Amniotic epithelial cell (primary cell): ENCODE measurements around the gene NIF3L1.
A peak's percentile ranks its signal among the peaks of the same experiment; 100 is the strongest.

ENCODE experiments used
- DNase-seq: peaks from one replicate; pipeline ENCODE4 v3.0.0-alpha.2; 2010; ENCODE audit warnings: low read depth

NIF3L1 gene, protein sequence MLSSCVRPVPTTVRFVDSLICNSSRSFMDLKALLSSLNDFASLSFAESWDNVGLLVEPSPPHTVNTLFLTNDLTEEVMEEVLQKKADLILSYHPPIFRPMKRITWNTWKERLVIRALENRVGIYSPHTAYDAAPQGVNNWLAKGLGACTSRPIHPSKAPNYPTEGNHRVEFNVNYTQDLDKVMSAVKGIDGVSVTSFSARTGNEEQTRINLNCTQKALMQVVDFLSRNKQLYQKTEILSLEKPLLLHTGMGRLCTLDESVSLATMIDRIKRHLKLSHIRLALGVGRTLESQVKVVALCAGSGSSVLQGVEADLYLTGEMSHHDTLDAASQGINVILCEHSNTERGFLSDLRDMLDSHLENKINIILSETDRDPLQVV

GRCh38 chr2:200888704-200889625, at the start of gene NIF3L1, which contains the start of gene PPIL3:
NIF3L1 (plus strand) TSS chr2:200889371; CDS start chr2:200891944, 2,573 bp downstream.
PPIL3 (minus strand) TSS chr2:200889077; CDS start chr2:200887615, 1,462 bp downstream.
- peak; percentile 97 for DNase-seq

DNA sequence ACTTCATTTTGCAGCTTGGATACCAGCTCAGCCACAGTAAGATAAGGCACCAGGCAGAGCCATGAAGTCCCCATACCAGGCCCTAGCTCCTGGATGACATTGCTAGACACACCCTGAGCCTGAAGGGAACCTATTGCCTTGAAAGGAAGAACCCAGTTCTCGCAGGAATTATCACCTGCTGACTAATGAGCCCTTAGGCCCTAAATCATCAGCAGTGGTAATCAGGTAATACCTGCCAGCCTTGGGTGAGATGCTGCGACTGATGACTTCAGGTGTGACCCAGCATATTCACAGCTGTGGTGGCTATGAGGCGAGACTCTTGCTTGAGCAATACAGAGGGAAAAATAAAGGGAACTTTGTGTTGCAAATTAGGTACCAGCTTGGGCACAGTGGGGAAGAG, 49.7 kb upstream of the NIF3L1 start:
- no peak for DNase-seq

- DNase-seq = no peak
These were observed 44.9 kb upstream of the NIF3L1 start for GRCh38 chr2:200843993-200844948.

DNA sequence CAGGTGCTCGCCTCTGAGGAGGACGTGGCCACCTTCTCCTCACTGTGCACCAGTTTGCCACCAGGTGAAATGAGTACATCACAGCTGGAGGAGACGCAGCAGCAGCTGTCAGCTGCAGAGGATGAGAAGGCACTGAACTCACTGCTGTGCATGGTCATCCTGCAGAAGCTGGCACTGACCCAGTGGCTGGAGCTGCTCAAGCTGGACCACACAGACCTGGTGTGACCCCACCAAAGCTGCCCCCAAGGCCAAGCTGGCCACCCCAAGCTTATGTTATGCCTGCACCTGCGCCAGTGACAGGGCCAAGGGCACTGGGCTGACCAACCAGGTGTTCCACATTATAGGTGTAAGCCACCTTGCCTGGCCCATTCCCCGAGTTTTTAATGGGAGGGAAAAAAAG, 44.0 kb upstream of the NIF3L1 start:
- no peak for DNase-seq

GRCh38 chr2:200845669-200846325, 43.4 kb upstream of the NIF3L1 start:
- DNase-seq = no peak

GRCh38 chr2:200847269-200847668, 41.9 kb upstream of the NIF3L1 start:
- no peak for DNase-seq

DNA sequence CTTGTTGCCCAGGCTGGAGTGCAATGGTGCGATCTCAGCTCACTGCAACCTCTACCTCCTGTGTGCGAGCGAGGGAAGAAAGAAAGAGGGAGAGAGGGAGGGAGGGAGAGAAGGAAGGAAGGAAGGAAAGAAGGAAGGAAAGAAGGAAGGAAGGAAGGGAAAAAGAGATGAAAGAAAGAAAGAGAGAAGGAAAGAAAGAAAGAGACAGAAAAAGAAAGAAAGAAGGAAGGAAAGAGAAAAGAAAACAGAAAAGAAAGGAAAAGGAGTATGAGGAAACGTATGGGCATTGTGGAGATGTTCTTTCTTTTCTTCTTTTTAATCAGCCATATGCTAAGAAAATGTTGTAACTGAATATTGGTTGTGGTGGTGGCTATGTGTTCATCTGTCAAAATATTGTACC, 41.2 kb upstream of the NIF3L1 start:
- no peak for DNase-seq

- DNase-seq = no peak
These were observed 38.5 kb upstream of the NIF3L1 start for GRCh38 chr2:200850512-200851256.

GRCh38 chr2:200851398-200852248, 37.5 kb upstream of the NIF3L1 start:
- DNase-seq = no peak

GRCh38 chr2:200852605-200853004, 36.6 kb upstream of the NIF3L1 start:
- no peak for DNase-seq

GRCh38 chr2:200856806-200857205, 32.4 kb upstream of the NIF3L1 start:
- no peak for DNase-seq

DNA sequence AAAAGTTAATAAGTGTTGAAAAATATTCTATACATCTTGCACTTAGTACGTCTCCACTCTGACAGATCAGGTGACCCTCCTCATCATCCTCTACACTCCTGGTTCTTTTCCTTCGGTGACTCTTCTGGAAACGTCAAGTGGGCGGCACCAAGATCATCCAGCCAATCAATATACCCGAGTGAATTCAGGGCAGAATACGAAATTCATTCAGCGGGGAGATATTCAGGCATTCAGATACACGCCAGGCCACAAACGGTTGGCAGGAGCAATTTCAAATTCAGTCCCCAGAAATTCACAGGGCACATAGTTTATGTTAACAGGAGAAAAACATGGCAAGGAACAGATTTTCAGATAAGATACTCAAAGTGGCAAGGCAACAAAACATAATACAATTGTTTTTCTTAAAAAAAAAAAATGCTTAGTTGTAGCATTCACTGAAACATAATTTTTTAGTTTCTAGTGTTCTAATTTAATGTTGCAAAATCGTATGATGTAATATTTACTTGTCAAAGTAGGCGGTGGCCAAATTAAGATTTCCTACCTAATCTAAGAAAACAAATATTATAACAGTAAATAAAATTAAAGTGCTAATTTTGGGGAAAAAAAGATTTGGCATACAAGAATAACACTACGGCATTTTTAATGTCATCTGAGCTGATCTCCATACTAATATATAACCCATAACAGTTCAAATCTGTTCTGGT, 28.9 kb upstream of the NIF3L1 start:
- peak; percentile 55 for DNase-seq

DNA sequence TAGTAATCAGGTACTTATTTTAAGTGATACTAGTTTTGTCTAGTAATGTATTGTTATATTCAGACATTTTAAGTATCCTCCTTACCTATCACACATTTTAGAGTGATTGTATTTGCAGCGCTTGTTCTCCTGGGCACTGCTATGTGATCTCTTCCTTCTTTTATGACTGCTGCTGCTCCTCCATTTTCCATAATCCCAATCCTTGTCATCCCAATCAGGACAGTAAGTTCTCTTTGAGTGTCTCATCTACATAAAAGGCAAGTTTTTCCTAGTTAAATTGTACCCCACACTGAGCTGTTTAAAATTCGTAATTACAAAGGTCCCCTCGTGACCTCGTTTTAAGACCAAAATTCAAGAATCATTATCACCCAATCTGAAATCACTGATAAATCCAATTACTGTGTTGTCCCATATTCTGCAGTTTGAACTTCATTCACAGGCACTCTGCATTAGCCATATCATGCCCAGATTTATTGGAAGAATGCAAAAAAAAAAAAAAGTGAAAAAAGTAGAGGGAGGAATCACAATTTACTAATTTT, 27.5 kb upstream of the NIF3L1 start:
- no peak for DNase-seq

GRCh38 chr2:200862532-200863000, 26.6 kb upstream of the NIF3L1 start:
- DNase-seq = peak; percentile 87

GRCh38 chr2:200863782-200864175, 25.4 kb upstream of the NIF3L1 start:
- DNase-seq = no peak

GRCh38 chr2:200864176-200865034, 24.8 kb upstream of the NIF3L1 start, which contains the start of gene CLK1:
CLK1 (minus strand) TSS chr2:200864658; CDS start chr2:200861862, 2,796 bp downstream.
- DNase-seq = peak; percentile 89

- DNase-seq = no peak
These were observed 20.2 kb upstream of the NIF3L1 start for GRCh38 chr2:200869014-200869413.
